GM18909 (cell line): ENCODE measurements around the gene TDRD1.

Experiments used
- ATAC-seq: cut with Tn5 transposase; IDR thresholded peaks from one replicate; pipeline ENCODE4 v1.9.1; 2021; ENCODE audit warnings: mild to moderate bottlenecking; ENCODE audit not compliant: unreplicated experiment, poor library complexity

TDRD1 gene

DNA sequence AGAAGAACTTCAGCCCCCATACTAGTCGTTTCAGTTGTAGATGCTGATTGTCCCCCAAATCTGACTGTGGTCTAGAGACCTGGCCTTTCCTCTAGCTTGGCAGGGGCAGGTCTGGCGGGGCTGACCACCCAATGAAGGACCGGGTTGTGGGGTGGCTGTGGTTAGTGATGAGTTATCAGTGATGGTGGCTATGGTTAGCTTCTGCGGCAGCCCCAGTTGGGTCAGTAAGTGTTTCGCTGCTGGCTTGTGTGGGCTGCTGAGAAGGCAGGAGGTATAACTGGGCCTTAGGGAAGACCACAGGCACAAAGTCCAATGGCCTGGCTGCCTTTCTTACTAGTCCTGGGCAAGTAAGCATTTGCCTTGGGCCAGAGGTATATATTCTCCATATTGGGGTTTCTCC lies 81.2 kb downstream of the TDRD1 start:
- no peak for ATAC-seq

DNA sequence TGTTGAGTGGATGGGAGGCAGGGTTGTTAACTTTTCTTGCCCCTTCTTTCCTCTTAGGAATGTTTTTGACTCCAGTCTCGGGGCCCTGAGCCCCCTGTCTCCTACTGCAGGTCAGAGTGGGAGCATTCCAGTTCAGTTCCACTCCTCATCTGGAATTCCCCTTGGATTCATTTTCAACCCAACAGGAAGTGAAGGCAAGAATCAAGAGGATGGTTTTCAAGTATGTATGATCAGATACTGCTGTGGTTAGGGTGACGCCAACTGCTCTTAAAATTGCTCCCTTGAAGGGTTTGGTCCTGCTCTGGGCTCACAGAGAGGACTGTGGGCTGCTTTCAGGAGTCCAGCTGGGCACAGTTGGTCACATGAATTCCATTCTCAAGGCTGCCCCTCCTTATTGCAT lies 81.9 kb downstream of the TDRD1 start:
- no peak for ATAC-seq

GRCh38 chr10:114262496-114262895 lies 83.3 kb downstream of the TDRD1 start:
- no peak for ATAC-seq

- no peak for ATAC-seq
Observed at GRCh38 chr10:114265392-114266053, 86.4 kb downstream of the TDRD1 start.

DNA sequence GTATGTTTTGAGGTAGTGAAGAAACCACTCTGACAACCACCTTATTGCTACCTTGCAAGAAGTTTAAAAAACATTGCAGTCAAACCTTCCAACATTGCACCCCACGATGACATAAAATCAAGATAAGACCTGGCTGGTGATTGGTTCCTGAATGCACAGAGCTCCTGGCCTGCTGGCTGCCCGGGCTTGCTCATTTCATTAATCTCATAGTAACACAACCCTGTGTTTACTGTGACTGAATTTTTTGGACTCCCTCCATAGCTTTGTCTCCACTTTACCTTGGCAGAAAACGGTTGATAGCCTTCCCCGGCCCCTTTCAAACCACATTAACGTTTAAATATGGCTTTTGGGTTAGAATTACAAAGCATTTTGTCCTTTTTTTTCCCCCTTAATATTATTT lies 87.4 kb downstream of the TDRD1 start:
- ATAC-seq = no peak

DNA sequence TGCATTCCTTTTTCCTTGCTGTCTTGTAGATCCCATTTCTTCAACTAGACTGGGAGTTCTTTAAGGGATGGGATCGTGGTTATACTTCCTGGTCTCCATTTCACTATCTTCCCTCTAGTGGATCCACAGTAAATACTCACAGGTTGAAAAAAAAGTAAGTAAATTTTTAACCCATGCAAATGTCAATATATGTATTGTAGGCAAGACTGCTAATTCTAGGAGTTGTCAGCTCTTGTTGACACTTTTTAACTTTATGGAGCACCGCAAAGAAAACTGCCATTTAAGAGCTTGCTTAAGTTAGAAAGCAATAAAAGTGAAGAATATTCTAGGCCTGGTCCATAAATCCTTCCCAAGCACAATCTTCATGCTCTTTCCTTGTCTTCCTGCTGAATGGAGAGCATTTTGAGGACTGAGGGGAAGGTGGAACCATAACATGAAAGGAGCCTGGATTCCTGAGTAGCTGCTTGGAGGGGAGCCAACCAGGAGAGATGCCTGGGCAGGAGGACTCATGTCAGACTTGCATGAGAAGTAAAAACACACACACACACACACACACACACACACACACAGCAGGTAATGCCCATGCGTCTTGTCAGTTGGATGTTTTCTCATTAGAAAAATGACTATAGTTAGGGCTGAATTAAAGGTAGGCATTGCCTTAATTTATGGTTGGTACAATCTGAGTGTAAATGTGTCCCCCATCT lies 92.1 kb downstream of the TDRD1 start:
- no peak for ATAC-seq

GRCh38 chr10:114271779-114272167 lies 92.6 kb downstream of the TDRD1 start:
- ATAC-seq = no peak

DNA sequence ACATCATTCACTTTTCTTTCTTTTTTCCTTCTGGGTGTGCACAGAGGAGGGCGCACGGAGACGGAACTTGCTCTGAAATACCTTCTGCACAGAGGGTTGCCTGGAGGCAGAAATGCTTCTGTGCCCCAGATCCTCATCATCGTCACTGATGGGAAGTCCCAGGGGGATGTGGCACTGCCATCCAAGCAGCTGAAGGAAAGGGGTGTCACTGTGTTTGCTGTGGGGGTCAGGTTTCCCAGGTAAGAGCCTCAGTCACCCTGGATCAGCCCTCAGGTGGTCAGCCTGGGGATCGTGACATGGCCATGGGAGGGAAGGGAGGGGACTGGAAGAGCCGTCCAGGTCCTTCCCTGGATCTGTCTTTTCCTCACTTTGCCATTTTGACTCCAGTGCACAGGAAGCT lies 93.5 kb downstream of the TDRD1 start:
- no peak for ATAC-seq

GRCh38 chr10:114273910-114274309 lies 94.8 kb downstream of the TDRD1 start:
- ATAC-seq = no peak

GRCh38 chr10:114274616-114275453 lies 95.7 kb downstream of the TDRD1 start:
- ATAC-seq = no peak

DNA sequence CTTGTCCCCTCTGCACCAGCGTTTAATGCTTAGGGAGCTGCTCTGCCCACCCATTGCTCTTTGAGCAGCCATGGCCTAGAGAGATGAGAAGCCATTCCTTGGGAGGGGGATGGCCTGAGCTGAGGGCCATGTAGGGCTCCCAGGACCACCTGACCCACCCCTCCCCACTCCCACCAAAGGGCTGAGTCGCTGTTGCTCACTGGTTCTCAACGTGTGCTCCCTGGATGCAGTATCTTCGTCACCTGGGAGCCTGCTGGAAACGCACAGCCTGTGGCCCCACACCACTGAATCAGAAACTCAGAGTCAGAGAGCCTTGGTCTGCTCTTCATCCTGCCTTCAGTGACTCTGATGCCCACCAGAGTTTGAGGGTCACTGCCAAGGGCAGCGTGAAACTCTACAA lies 96.9 kb downstream of the TDRD1 start:
- ATAC-seq = no peak

DNA sequence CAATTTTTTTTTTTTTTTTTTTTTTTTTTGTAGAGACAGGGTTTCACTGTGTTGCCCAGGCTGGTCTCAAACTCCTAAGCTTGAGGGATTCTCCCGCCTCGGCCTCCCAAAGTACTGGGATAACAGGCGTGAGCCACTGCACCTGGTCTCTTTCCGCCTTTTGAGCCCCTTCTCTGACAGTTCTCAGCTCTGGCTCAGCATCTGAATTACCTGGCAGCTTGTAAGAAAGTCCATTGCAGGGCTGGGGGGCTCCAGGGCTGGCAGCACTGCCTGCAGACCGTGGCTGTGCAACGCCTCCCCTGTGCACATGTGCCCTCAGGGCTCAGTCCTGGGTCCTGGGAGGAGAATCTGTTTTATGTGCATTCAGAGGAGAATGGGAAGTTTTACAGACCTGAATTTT lies 97.5 kb downstream of the TDRD1 start:
- no peak for ATAC-seq

GRCh38 chr10:114278140-114278883 lies 99.2 kb downstream of the TDRD1 start:
- no peak for ATAC-seq

- ATAC-seq = no peak
Observed at GRCh38 chr10:114278884-114279191, 99.7 kb downstream of the TDRD1 start.

DNA sequence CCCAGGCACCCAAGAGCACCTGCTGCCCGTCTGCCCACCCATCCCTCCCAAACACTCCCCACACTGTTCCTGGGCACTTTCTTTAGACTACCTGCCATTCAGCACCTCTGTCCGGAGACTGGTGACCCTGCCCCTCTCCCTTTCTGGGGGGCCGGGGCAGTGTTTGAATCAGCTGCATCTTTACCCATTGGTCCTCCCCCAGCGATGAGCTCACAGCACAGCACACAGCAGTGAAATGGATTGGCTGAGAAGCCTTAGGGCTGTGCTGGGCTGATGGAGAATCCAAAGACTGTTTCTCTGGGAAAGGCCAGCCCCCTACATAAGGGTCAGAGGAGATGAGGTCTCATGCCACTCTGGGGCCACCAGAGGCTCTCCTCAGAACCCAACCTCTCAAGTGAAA lies 100.1 kb downstream of the TDRD1 start:
- ATAC-seq = no peak

GRCh38 chr10:114279901-114280644 lies 100.9 kb downstream of the TDRD1 start:
- no peak for ATAC-seq

DNA sequence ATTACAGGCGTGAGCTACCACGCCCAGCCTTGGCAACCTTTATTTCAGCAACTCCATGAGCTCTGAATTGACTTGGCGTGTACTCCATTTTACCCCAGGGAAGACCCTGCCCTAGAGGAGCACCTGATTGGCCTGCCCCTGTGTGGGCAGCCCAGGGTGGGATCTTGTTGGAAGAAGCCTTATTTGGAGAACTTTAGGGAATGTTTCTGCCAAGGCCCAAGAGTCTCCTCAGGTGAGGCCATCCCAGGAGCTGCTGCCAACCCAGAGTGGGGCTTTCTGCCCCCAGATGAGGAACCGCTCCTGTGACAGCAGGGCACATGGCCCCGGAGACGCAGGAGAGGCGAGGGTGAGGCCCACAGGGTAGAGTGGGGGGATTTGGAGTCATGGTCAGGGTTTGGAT lies 101.9 kb downstream of the TDRD1 start:
- ATAC-seq = no peak

GRCh38 chr10:114281461-114281860 lies 102.3 kb downstream of the TDRD1 start:
- no peak for ATAC-seq
